Fibroblast of skin of left quadriceps (primary cell): ENCODE data around the gene CTPS2.
"Not testable (repeated sequence)": the region's sequence is repeated elsewhere in the genome, so short reads cannot be mapped to it uniquely, and the experiment has no call there.

ENCODE experiments used
- DNase-seq, 2 experiments: peaks; one replicate each; pipeline ENCODE4 v3.0.0-alpha.2; 2013; ENCODE audit warnings: low read depth in 2 of 2

CTPS2 gene

GRCh38 chrX:16604337-16604736 lies 108.1 kb downstream of the CTPS2 start:
- no peak for DNase-seq

GRCh38 chrX:16603822-16604221 lies 108.6 kb downstream of the CTPS2 start:
- no peak for DNase-seq

- not testable (repeated sequence) for DNase-seq
Observed at GRCh38 chrX:16603235-16603634, 109.2 kb downstream of the CTPS2 start.

DNA sequence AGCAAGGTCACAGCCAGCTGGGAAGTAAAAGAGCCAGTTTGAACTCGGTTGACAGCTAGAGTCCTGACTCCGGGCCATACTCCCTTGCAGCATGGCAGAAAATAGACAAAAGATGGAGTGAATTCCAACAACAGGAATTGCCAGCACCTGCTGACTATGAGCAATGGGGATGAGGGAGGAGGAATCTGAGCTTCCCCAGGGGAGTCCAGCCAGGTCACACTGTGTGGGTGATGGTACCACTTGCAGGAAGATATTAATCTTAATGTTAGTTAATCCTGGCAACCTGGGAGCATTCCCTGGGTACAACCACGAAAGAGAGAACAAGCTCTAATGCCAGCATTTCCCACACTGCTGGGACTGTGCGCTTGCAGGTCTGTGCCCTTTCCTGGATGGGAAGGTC lies 110.6 kb downstream of the CTPS2 start:
- DNase-seq: no peak

- DNase-seq: no peak
Observed at GRCh38 chrX:16594490-16594889, 118.0 kb downstream of the CTPS2 start.

- DNase-seq: no peak
Observed at GRCh38 chrX:16593801-16594200, 118.7 kb downstream of the CTPS2 start.

GRCh38 chrX:16592194-16592770 lies 120.2 kb downstream of the CTPS2 start:
- no peak for DNase-seq

GRCh38 chrX:16589826-16590225 lies 122.6 kb downstream of the CTPS2 start:
- no peak for DNase-seq

- DNase-seq: peak; percentile 42 to 54
Observed at GRCh38 chrX:16589211-16589610, 123.3 kb downstream of the CTPS2 start.

DNA sequence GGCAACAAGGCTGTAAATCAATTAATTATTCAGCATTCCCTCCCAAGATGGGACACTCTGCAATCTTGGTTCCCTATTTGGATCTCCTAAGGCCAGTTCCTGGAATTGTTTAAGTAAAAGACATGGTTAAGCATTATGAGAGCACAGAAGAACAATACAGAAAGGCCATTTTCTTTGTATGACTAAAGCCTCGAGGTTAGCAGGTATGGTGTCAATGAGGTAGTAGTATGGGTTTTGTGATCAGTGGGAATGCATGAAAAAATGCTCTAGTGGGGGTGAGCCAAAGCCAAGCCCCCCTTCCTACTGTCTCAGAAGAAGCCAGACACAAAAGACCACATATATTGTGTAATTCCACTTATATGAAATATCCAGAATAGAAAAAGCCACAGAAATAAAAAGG lies 124.2 kb downstream of the CTPS2 start:
- DNase-seq: peak; percentile 25 to 28

DNA sequence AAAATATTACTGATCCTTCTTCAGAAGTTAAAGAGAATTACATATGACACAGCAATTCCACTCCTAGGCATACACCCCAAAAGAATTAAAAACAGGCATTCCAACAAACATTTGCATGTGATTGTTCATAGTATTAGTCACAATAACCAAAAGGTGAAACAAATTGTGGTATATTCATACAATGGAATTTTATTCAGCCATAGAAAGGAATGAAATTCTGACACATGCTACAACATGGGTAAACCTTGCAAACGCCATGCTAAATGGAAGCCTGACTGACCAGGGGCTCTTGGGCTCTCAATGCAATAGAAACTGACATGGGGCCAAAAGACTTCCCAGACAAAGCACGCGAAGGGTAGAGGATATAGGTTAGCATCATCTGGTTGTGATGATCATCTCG lies 124.6 kb downstream of the CTPS2 start:
- peak in 1 of 2 experiments; percentile 16 for DNase-seq

DNA sequence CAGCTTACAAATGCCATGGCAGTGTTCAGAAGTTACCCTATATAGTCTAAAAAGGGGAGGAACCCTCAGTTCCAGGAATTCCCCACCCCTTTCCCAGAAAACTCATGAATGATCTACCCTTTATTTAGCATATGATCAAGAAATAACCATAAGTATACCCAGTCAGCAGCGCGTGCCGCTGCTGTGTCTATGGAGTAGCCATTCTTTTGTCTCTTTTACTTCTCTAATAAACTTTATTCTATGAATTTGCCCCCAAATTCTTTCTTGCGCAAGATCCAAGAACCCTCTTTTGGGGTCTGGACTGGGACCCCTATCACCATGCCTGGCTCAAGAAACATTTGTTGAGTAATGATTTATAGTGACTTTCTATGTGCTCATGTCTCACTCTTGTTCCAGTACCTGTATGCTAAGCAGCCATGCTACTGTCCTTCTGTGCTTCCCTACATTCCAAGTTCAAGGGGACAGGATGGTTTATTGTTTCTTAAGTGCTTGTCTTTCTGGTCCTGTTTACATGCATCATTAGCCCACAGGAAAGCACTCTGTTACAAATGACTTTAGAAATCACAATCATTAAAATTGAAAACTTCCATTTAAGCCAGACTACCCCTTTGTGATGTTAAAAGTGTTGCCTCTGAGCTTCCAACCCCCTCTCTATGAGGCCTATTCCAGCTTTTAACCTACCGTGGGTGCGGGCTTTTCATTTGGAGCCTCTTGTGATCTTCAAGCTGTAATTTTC lies 125.9 kb downstream of the CTPS2 start:
- DNase-seq: no peak

- no peak for DNase-seq
Observed at GRCh38 chrX:16585486-16586376, 126.7 kb downstream of the CTPS2 start.

DNA sequence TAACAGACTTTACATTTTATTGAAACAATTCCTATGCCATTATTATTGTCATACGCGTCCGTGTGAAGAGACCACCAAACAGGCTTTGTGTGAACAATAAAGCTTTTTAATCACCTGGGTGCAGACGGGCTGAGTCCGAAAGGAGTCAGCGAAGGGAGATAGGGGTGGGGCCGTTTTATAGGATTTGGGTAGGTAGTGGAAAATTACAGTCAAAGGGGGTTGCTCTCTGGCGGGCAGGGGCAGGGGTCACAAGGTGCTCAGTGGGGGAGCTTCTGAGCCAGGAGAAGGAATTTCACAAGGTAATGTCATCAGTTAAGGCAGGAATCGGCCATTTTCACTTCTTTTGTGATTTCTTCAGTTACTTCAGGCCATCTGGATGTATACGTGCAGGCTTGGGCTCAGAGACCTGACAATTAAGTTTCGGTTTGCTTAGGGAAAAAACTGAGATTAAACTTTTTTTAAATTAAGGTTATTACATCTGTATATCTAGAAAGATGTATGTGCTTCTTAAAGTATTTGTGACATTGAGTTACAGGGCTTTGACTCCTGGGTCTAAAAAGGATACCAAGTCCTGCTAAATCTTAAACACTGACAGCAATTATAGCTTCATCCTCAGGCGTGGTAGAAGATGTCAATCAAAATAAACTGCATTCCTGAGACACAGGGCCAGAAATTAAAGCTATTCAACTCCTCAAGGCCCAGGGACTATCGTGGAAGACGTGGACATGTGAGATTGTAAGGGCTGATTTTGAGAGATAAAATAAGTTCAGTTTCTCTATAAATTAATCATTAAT lies 132.3 kb downstream of the CTPS2 start:
- not testable (repeated sequence) for DNase-seq

GRCh38 chrX:16579517-16579916 lies 133.0 kb downstream of the CTPS2 start:
- DNase-seq: no peak

- DNase-seq: peak in 1 of 2 experiments; percentile 33
Observed at GRCh38 chrX:16578218-16578617, 134.3 kb downstream of the CTPS2 start.

DNA sequence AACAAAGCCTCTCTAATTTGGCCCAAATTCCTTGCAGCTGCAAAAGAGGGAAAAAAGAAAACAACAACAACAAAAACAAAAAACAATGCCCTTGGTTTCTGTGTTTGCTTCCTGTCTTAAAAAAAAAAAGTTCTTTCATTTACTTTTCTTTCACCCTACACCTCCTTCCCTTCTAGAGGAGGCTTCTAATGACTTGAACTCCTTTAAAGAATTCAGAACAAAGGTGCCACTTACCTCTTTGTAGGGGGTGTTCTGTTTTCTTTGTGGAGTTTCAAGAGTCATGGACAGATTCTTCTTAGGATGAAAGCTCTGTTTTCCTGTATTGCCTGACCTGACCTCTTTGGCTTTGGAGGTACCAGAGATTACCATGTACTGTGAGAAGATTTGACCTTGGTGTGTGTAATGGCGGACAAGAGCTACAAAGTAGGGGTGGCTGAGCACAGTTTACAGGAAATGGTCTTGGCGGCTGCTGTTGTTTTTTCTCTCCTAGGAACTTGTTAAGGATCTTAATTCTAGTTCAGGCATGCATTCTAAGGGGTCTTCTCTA lies 134.9 kb downstream of the CTPS2 start:
- DNase-seq: no peak

DNA sequence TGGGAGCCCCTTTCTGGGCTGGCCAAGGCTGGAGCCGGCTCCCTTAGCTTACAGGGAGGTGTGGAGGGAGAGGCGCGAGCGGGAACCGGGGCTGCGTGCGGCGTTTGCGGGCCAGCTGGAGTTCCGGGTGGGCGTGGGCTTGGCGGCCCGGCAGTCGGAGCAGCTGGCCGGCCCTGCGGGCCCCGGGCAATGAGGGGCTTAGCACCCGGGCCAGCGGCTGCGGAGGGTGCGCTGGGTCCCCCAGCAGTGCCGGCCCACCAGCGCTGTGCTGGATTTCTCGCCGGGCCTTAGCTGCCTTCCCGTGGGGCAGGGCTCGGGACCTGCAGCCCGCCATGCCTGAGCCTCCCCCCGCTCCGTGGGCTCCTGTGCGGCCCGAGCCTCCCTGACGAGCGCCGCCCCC lies 137.1 kb downstream of the CTPS2 start:
- not testable (repeated sequence) for DNase-seq

DNA sequence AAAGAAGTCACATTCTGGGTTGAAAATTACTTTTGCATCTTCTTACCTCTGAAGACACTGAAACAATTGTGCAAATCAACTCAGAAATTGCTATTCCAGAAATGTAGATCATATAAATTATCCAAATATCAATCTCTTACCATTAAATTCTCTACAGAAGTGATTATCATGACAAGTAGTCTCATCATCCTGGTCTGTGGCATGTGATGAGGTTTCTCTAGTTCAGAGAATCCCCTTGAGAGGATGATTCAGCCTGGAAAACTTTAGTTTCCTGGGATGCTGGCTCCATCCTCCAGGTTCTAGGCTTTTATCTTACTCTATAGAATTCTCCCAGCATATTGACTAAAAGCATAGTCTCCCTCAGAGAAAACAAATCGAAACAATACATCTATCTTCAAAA lies 138.7 kb downstream of the CTPS2 start:
- DNase-seq: peak; percentile 82 to 85

GRCh38 chrX:16567681-16568080 lies 144.8 kb downstream of the CTPS2 start:
- no peak for DNase-seq

DNA sequence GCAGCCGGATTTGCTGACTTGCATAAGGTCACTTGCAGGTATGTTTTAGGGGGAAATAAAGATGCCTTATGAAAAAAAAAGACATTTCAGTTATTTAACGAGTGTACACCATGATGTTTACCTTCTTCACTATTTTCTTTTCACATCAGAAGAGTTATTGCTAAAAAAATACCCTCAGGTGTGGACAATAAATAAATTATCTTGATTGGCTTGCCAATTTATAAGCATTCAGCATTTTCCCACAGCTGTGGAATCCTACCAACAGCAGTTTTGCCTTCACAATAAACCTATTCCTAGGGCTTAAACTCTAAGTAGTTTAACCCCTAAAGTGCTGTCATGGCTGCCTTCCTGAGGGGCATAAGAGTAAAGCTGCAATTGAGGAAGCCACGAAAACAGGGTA lies 145.9 kb downstream of the CTPS2 start:
- DNase-seq: no peak
